Measurements from ENCODE around the gene BLCAP. TPM values are rescaled to one million over a fixed set of nuclear protein-coding genes. Genes with fewer than 3 reads are reported as not detected.
"Not testable (repeated sequence)": the region's sequence is repeated elsewhere in the genome, so short reads cannot be mapped to it uniquely, and the experiment has no call there.

BLCAP gene
- total RNA-seq, 5 donors from 2014 or later (not counting 1 experiment from before 2014, with no cell fraction given), result 62.5 to 82.6 (median 80.6) TPM

DNA sequence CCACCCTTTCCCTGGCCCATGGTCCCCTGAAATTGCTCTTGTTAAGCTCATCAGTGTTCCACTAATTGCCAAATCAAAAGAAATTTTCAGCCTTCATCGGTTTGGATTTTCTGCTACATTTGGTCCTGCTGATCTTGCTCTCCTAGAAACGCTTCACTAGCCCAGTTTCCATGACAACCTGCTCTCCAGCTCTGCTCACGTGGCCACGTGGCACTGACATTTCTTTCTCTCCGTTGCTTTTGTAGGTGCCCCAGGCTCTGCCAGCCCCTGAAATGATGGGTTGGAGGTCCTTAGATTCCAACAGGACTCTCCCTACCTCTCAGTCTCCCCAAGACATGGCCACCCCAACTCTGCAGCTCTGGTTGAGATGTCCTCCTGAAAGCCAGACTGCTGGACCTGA is 52.4 kb downstream of the BLCAP start:
- peaks cover 3% of the 10 kb centered on the region for H3K36me3 Mint-ChIP-seq
- ChIA-PET POLR2A (no interaction called here), CTCF (no interaction called here)
- no peaks in the 10 kb centered on the region for H3K4me1 Mint-ChIP-seq
- peaks cover 0 to 5% (median 0%) of the 10 kb centered on the region in 3 donors for H3K9me3 Mint-ChIP-seq
- Histone ChIP-seq H3K27ac (ENCODE audit: low read length) (no peak overlapping the region), H3K9me3 (no peaks in the 10 kb centered on the region), H3K36me3 (ENCODE audit: control insufficient read depth in 2 of 2, extremely low read depth in 1 of 2, insufficient read depth in 1 of 2, low read length in 1 of 2) (no peaks in the 10 kb centered on the region), H3K4me3 (ENCODE audit: control insufficient read depth in 1 of 2, extremely low read depth in 1 of 2, low read length in 1 of 2) (no peak overlapping the region), H3K4me1 (ENCODE audit: control insufficient read depth in 1 of 2, extremely low read depth in 1 of 2, insufficient read depth in 2 of 2, low read length in 2 of 2) (no peaks in the 10 kb centered on the region), H3K27me3 (replicated peaks in 1 of 2; ENCODE audit: control insufficient read depth in 2 of 2, extremely low read depth in 1 of 2, insufficient read depth in 2 of 2, low read length in 1 of 2) (peaks cover 0 to 30% of the 10 kb centered on the region in 2 experiments)
- H3K27me3 Mint-ChIP-seq, result peaks cover 18 to 19% of the 10 kb centered on the region in 2 donors
- ATAC-seq (replicated peaks in 1 of 4), result no peak
- no peak overlapping the region for H3K4me3 Mint-ChIP-seq
- H3K27ac Mint-ChIP-seq, result no peak overlapping the region
- 77% methylated on average over 1 of the region's 5 CpGs for WGBS (ENCODE audit: insufficient coverage)
- no peak for DNase-seq

- no peak overlapping the region for H3K27ac ChIP-seq (ENCODE audit: low read length)
- H3K4me1 ChIP-seq (ENCODE audit: control insufficient read depth in 1 of 2, extremely low read depth in 1 of 2, insufficient read depth in 2 of 2, low read length in 2 of 2), result no peaks in the 10 kb centered on the region
- ATAC-seq (replicated peaks in 1 of 4) (no peak), DNase-seq (no peak)
- peaks cover 0 to 27% of the 10 kb centered on the region in 2 experiments for H3K27me3 ChIP-seq (replicated peaks in 1 of 2; ENCODE audit: control insufficient read depth in 2 of 2, extremely low read depth in 1 of 2, insufficient read depth in 2 of 2, low read length in 1 of 2)
- no peaks in the 10 kb centered on the region for H3K9me3 ChIP-seq
- no peak overlapping the region for H3K27ac Mint-ChIP-seq
- H3K4me3 Mint-ChIP-seq, result no peak overlapping the region
- peaks cover 3% of the 10 kb centered on the region for H3K36me3 Mint-ChIP-seq
- H3K36me3 ChIP-seq (ENCODE audit: control insufficient read depth in 2 of 2, extremely low read depth in 1 of 2, insufficient read depth in 1 of 2, low read length in 1 of 2), result no peaks in the 10 kb centered on the region
- H3K4me1 Mint-ChIP-seq, result no peaks in the 10 kb centered on the region
- ChIA-PET POLR2A (no interaction called here), CTCF (no interaction called here)
- H3K27me3 Mint-ChIP-seq, result peaks cover 17 to 21% of the 10 kb centered on the region in 2 donors
- H3K9me3 Mint-ChIP-seq, result peaks cover 0 to 5% (median 0%) of the 10 kb centered on the region in 3 donors
- no peak overlapping the region for H3K4me3 ChIP-seq (ENCODE audit: control insufficient read depth in 1 of 2, extremely low read depth in 1 of 2, low read length in 1 of 2)
- WGBS (ENCODE audit: insufficient coverage), result 61% methylated on average over 2 of the region's 4 CpGs
Measured at GRCh38 chr20:37474386-37474785, 53.3 kb downstream of the BLCAP start.

- Mint-ChIP-seq H3K4me3 (no peak overlapping the region), H3K4me1 (no peaks in the 10 kb centered on the region), H3K27me3 (peaks cover 21 to 27% of the 10 kb centered on the region in 2 donors), H3K36me3 (peaks cover 3% of the 10 kb centered on the region), H3K27ac (no peak overlapping the region), H3K9me3 (peaks cover 0 to 5% (median 0%) of the 10 kb centered on the region in 3 donors)
- Histone ChIP-seq H3K36me3 (ENCODE audit: control insufficient read depth in 2 of 2, extremely low read depth in 1 of 2, insufficient read depth in 1 of 2, low read length in 1 of 2) (no peaks in the 10 kb centered on the region), H3K4me1 (ENCODE audit: control insufficient read depth in 1 of 2, extremely low read depth in 1 of 2, insufficient read depth in 2 of 2, low read length in 2 of 2) (no peaks in the 10 kb centered on the region), H3K27me3 (replicated peaks in 1 of 2; ENCODE audit: control insufficient read depth in 2 of 2, extremely low read depth in 1 of 2, insufficient read depth in 2 of 2, low read length in 1 of 2) (peaks cover 0 to 25% of the 10 kb centered on the region in 2 experiments), H3K4me3 (ENCODE audit: control insufficient read depth in 1 of 2, extremely low read depth in 1 of 2, low read length in 1 of 2) (no peak overlapping the region), H3K27ac (ENCODE audit: low read length) (no peak overlapping the region), H3K9me3 (no peaks in the 10 kb centered on the region)
- ChIA-PET CTCF (no interaction called here), POLR2A (no interaction called here)
- DNase-seq (no peak), ATAC-seq (replicated peaks in 1 of 4) (no peak)
- 84% methylated on average over 10 of the region's 11 CpGs for WGBS (ENCODE audit: insufficient coverage)
Measured at GRCh38 chr20:37473249-37474000, 54.3 kb downstream of the BLCAP start.

GRCh38 chr20:37472435-37472834 is 55.2 kb downstream of the BLCAP start:
- H3K36me3 Mint-ChIP-seq; H3K27ac ChIP-seq (ENCODE audit: low read length); POLR2A ChIA-PET; H3K4me1 Mint-ChIP-seq; H3K36me3 ChIP-seq (ENCODE audit: control insufficient read depth in 2 of 2, extremely low read depth in 1 of 2, insufficient read depth in 1 of 2, low read length in 1 of 2); H3K4me3 ChIP-seq (ENCODE audit: control insufficient read depth in 1 of 2, extremely low read depth in 1 of 2, low read length in 1 of 2); H3K4me1 ChIP-seq (ENCODE audit: control insufficient read depth in 1 of 2, extremely low read depth in 1 of 2, insufficient read depth in 2 of 2, low read length in 2 of 2); DNase-seq; H3K9me3 Mint-ChIP-seq; H3K27ac Mint-ChIP-seq; H3K9me3 ChIP-seq; ATAC-seq (replicated peaks in 1 of 4); H3K4me3 Mint-ChIP-seq: not testable (repeated sequence)
- CTCF ChIA-PET, result interaction anchor here in 1 of 2 donors (0.6 kb wide), 1 partner anchor 747 kb away, joined by 5 read pairs; no protein-coding TSS in a partner anchor
- H3K27me3 Mint-ChIP-seq, result peaks cover 14 to 23% of the 10 kb centered on the region in 2 donors
- 75% methylated on average over 2 of the region's 6 CpGs for WGBS (ENCODE audit: insufficient coverage)
- peaks cover 0 to 25% of the 10 kb centered on the region in 2 experiments for H3K27me3 ChIP-seq (replicated peaks in 1 of 2; ENCODE audit: control insufficient read depth in 2 of 2, extremely low read depth in 1 of 2, insufficient read depth in 2 of 2, low read length in 1 of 2)

DNA sequence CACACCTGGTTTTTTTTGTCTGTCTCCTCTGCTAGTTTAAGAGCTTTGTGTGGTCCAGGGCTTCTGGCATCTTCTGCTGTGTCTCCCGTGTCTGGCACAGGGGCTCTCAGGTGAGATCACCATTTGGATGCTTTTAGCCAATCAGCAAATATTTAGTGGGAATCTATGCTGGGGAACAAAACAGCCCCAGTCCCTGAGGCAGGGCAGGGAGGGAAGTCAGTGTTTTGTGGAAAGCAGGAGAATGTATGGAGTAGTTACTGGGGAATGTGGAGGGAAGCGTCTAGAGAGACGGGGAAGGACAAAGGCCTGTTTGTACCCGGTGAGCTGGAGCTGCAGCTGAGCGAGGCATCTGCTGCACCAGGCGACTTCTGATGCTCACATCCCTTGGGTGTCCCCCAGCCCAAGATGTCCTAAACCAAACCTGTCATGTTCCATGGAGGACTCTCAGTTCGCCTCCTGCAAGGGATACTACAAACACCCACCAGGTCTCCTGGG is 55.9 kb downstream of the BLCAP start:
- peaks cover 0 to 5% (median 0%) of the 10 kb centered on the region in 3 donors for H3K9me3 Mint-ChIP-seq
- ATAC-seq (replicated peaks in 1 of 4) (no peak), DNase-seq (no peak)
- Histone ChIP-seq H3K4me3 (ENCODE audit: control insufficient read depth in 1 of 2, extremely low read depth in 1 of 2, low read length in 1 of 2) (no peak overlapping the region), H3K36me3 (ENCODE audit: control insufficient read depth in 2 of 2, extremely low read depth in 1 of 2, insufficient read depth in 1 of 2, low read length in 1 of 2) (no peaks in the 10 kb centered on the region), H3K27ac (ENCODE audit: low read length) (no peak overlapping the region), H3K27me3 (replicated peaks in 1 of 2; ENCODE audit: control insufficient read depth in 2 of 2, extremely low read depth in 1 of 2, insufficient read depth in 2 of 2, low read length in 1 of 2) (peaks cover 0 to 25% of the 10 kb centered on the region in 2 experiments), H3K4me1 (ENCODE audit: control insufficient read depth in 1 of 2, extremely low read depth in 1 of 2, insufficient read depth in 2 of 2, low read length in 2 of 2) (no peaks in the 10 kb centered on the region), H3K9me3 (no peaks in the 10 kb centered on the region)
- H3K27me3 Mint-ChIP-seq, result peaks cover 18 to 27% of the 10 kb centered on the region in 2 donors
- no peak overlapping the region for H3K27ac Mint-ChIP-seq
- H3K4me1 Mint-ChIP-seq, result no peaks in the 10 kb centered on the region
- 87% methylated on average over 7 of the region's 7 CpGs for WGBS (ENCODE audit: insufficient coverage)
- H3K4me3 Mint-ChIP-seq, result no peak overlapping the region
- CTCF ChIA-PET, result interaction anchor here in 1 of 2 donors (0.6 kb wide), 1 partner anchor 748 kb away, joined by 5 read pairs; no protein-coding TSS in a partner anchor
- peaks cover 3% of the 10 kb centered on the region for H3K36me3 Mint-ChIP-seq
- POLR2A ChIA-PET, result no interaction called here

GRCh38 chr20:37470190-37470589 is 57.5 kb downstream of the BLCAP start:
- DNase-seq; H3K27ac Mint-ChIP-seq; POLR2A ChIA-PET; H3K36me3 Mint-ChIP-seq; H3K4me1 ChIP-seq (ENCODE audit: control insufficient read depth in 1 of 2, extremely low read depth in 1 of 2, insufficient read depth in 2 of 2, low read length in 2 of 2); H3K27ac ChIP-seq (ENCODE audit: low read length); H3K4me3 ChIP-seq (ENCODE audit: control insufficient read depth in 1 of 2, extremely low read depth in 1 of 2, low read length in 1 of 2); H3K9me3 ChIP-seq; H3K4me1 Mint-ChIP-seq; H3K9me3 Mint-ChIP-seq; H3K4me3 Mint-ChIP-seq; ATAC-seq (replicated peaks in 1 of 4); H3K36me3 ChIP-seq (ENCODE audit: control insufficient read depth in 2 of 2, extremely low read depth in 1 of 2, insufficient read depth in 1 of 2, low read length in 1 of 2); CTCF ChIA-PET: not testable (repeated sequence)
- peaks cover 25 to 32% of the 10 kb centered on the region in 2 donors for H3K27me3 Mint-ChIP-seq
- WGBS (ENCODE audit: insufficient coverage), result 90% methylated on average over 2 of the region's 8 CpGs
- H3K27me3 ChIP-seq (replicated peaks in 1 of 2; ENCODE audit: control insufficient read depth in 2 of 2, extremely low read depth in 1 of 2, insufficient read depth in 2 of 2, low read length in 1 of 2), result peaks cover 0 to 28% of the 10 kb centered on the region in 2 experiments

Measured in T-cell (primary cell).